Stimulated activated CD4-positive, alpha-beta T cell treated with anti-CD3 and anti-CD28 coated beads, Interleukin-2, amount 100 ng/mL, for 24 hours (primary cell): ENCODE data around the gene USH2A.
"Not testable (repeated sequence)": the region's sequence is repeated elsewhere in the genome, so short reads cannot be mapped to it uniquely, and the experiment has no call there.

Source experiments
- DNase-seq, 2 donors: peaks; one replicate each; pipeline ENCODE4 v3.0.0-alpha.2; 2020

Gene USH2A

DNA sequence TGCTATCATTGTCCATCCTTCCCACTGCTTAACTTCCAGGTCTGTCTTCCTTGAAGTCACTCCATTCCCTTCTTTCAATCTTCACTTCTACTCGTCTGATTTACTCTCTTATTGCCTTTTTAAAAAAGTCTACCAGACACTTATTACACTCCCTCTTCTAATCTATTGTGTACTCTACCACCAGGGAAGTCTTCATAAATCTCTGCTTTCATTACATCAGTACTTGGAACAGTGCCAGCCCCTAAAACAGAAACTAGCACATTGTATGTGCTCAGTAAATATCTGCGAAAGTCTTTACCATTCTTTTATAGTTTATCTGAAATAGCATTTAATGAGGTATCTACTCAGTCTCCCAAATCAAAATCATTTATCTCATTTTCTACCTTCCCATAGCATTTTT lies 236.4 kb downstream of the USH2A start:
- DNase-seq: no peak

DNA sequence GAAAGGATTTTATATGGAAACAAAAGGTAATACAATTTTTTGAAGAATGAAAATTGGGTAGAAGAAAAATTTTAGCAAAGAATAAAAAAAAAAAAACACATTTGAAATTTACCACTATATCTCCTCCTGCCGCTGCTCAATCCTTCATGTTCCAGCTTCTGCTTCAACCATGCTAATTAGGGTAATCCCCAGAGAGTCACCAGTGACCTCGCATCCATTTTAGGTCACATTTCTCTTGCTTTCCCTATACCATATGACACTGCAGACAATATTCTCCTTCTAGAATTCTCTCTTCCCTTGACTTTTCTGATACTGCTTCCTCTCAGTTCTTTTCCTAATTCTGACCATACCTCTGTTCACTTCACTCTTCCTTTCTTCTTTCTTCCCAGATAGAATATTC lies 237.1 kb downstream of the USH2A start:
- DNase-seq: no peak

DNA sequence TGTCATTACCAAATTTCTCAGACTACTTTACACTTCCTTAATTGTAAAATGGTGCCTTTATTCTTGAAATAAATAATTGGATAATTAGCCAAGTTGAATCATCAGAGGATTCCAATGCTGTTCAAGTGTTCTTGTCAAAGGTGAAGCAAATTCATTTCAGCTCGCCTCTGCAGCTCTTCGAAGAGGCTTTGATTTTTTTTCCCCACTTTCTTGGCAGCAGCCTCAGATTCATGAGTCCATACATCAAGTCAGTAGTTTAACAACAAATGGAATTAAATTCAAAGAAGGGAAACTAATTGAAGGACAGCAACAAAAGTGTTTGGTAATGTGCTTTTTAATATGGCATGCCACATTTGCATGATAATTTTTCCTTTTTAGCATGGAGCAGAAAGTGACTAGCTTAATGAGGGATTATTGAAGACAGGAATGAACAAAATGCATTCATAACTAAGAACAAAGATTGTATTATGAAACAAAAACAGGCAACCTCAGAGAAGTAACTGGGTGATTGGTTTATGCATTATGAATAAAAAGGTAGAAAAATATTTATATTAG lies 239.0 kb downstream of the USH2A start:
- no peak for DNase-seq

DNA sequence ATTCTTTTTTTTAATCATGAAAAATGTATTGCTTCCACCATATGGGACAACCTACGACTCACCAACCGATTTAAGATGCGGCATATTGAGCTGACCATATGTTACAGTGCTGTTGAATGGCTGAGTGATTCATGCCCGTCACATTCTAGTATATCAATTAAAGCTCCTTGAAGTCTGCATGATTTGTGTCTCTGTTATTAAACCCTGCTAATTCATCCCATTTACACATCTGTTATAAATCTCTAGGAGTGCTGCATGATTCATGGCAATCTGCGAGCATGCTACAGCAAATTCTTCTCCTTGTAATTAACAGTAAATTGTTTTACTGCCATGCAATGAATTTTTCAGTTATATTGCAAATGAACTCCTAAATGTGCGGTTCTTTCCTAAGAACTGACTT lies 239.8 kb downstream of the USH2A start:
- no peak for DNase-seq

DNA sequence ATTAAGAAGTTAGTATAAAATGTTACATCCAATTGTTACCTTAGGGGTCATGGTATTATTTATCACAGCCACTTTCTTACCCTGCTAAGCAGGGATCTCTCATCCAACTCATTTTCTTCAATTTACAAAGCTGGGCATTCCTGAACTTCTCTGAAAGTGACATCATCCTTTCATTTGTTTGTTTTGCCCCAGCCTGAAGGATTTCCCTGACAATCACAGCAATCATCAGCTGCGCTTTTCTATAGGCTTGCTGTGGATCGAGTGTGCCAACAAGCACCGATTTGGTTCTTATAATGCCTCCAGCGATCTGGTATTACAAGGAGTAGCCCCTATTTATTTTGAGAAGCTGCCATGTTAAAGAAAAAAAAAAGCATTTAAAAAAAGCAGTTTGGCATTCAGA lies 240.2 kb downstream of the USH2A start:
- DNase-seq: no peak

DNA sequence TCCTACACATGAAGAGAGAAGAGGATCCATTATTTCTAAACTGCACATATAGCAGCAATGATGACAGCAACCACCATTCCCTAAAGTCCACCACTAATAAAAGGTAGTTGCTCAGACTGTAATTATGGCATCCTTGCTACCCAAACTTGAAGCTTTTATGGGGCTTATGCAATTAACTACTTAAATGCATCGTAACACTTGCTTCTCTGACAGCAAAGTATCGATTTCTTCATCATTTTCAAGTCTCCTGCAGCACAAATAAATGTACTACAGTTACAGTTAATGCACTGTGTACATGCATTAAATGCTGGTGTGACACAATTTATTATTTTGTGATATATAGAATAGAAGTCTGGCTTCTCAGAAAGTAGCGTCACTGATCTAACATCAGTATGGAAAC lies 241.7 kb downstream of the USH2A start:
- no peak for DNase-seq

DNA sequence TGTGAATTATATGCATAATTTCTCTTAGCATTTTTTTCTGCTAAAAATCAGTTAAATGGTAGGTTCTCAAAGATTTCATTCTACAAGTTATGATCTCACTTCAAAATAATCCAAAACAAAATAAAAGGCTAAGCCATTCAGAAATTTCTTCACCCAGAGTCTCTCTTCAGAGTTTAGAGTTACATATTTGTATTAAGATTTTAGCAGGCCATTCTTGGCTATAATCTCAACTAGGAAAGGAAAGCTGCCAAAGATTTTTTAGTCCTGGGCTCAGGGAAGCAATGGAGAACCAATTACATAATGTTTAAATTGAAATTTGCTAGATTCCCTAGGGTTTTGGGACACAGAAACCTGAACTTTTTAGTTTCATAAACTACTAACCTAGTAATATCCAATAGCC lies 245.0 kb downstream of the USH2A start:
- DNase-seq: no peak

DNA sequence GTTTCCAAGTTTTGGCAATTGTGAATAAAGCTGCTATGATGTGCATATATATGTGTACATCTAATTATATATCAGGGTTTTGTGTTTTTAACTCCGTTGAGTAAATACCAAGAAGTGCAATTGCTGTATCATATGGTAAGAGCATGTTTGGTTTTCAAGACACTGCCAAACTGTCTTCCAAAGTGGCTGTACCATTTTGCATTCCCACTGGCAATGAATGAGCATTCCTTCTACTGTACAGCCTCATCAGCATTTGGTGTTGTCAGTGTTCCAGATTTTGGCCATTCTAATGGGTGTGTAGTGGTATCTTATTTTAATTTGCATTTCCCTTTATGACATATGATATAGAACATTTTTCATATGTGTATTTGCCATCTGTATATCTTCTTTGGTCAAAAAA lies 246.3 kb downstream of the USH2A start:
- DNase-seq: no peak

DNA sequence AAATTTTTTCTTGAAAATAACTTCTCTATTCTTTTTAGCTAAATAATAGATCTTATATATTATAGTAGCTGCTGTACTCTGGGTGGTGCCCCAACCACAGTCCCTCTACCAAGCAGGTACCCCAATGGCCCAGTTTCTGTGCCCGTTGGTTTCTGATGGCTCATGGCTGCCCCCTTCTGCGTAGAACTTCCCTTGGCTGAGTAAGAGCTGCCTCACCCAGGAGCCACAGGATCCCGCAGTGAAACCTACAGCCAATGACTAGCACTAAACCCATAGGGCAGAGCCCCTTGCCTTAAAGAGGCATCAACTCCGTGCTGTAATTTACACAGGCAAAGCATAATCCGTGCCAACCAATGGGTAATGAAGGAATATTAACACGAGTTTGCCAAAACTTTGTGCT lies 247.5 kb downstream of the USH2A start:
- no peak for DNase-seq

DNA sequence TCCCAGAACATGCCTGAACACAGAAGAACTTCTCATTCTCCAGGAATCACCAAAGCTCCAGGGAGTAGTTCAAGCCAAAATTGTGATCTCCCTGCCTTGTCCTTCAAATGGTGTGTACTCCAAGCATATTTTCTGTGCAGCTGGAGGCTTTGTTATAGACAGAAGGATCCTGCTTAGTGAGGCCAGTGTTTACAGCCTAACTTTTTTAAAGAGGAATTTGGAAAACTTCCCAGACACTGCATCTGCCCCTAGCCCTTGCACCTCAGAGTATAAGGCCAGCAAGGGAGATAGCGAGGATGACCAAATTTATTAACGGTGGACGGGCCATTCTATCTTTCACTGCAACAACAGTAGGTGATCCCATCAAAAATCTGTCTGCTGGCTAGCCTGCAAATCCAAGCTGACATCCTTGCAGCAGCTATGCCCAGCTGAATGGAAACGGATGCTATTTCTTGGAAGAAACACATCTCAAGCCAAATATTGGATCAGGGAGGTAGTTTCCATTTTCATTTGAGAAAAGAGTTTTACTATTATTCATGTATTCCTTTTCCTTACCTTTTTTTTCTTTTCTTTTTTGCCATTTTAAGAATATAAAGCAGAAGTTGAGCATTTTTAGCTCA lies 249.8 kb downstream of the USH2A start:
- no peak for DNase-seq

DNA sequence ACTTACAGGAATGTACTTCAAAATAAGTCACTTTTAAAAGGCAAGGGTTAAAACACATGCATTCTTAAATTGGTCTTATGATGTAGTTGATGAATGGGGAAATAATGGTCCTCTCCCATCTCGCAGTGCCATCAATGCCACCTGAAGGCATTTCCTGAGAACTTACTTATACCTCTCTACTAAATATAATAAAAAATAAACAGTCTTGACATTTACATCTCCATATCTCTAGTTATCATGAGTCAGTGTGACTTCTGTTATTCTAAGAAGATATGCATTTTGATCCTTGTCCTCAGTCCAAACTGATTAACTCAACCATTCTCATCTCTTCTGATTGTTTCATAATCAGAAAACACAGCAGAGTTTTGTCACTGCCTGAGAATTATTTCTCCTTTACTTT lies 253.9 kb downstream of the USH2A start:
- DNase-seq: no peak

DNA sequence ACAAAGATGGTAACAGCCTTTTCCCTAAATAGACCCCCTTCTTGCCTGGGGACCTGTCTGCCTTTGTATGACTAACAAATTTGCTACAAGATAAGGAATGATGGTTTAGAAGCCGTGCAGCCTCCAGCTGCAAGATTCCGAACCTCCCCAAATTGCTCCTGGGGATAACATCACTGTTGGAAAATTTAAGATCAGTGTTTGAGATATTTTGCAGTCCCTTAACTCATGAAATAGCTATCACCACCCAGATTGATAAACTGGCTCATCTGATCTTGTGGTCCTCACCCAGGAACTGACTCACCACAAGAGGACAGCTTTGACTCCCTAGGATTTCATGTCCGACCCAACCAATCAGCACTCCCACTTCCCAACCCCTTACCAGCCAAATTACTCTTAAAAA lies 254.7 kb downstream of the USH2A start:
- DNase-seq: no peak

DNA sequence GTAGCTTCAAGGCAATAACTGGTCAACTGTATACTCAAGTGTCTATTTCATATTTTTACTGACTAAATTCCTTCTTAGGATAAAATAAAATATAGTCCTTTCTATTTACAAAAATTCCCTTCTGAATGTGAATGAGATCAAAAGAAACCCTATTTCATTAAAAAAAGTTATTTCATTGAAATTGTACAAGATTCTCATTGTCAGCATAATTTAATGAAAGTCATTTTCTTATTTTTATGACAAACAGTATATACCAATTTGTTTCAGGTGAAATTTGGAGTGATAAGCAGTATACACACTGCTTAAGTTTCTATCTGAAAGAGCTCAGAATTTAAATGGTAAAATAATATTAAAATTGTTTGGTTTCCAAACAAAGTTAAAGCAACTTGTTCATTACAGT lies 269.2 kb downstream of the USH2A start:
- no peak for DNase-seq

DNA sequence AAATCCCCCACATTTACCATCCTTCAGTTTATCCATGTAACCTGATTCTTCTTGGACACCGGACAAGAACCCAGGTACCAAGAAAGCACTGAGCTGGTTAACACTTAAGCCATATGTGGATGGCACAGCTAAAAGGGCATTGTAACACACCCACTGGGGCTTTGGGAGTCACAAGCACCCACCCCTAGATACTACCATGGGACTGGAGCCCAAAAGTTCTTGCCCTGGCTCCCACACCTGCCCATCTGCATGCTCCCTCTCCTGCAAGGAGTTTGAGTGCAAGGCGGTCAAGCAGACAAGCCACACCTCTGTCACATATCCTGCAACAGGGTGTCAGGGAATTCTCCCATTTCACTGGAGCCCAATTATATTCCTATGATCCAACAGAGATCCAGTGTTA lies 270.1 kb downstream of the USH2A start:
- no peak for DNase-seq

DNA sequence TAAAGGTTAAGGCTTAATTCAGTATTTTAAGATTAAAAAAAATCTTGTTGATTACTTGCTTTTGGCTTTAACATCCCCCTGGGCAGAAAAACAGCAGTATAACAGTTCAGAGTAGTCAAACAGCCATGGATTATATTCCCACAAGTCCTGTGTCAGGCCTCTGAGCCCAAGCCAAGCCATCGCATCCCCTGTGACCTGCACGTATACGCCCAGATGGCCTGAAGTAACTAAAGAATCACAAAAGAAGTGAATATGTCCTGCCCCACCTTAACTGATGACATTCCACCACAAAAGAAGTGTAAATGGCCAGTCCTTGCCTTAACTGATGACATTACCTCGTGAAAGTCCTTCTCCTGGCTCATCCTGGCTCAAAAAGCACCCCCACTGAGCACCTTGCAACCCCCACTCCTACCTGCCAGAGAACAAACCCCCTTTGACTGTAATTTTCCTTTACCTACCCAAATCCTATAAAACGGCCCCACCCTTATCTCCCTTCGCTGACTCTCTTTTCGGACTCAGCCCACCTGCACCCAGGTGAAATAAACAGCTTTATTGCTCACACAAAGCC lies 277.7 kb downstream of the USH2A start:
- not testable (repeated sequence) for DNase-seq

DNA sequence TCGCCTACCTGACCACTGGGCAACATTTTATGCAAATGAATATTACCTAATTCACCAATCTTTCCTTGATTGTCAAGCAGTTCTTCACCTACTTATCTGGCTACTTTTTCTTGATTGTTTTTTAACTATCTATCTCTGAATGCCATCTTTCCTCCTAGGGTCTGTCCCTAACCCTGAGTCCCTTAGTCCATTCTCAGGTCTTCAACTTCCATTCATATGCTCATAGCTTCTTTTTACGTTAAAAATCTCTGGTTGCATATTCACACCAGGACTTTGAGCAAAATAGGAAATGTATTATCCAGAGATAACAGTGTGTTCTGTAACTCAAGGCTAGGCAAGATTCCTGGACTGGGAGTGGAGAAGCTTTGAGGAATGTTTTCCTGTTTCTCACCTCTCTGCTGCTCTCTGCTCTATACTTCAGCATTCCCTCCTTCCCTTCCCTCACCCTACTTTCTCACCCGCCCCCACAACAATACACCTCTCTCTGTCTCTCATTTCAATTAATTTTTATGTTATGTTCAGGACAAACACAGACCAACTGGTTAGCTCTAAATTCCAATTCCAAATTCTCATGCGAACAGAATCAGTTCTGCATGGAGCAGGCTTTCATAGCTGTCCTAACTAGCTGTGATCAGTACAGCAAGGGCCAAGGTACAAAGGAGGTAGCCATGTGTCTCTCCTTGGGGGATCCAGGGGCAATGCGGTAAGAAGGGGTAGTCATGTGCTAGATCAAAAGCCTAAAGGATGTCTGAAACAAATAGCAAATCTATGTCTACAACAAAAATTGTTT lies 278.4 kb downstream of the USH2A start:
- DNase-seq: no peak

DNA sequence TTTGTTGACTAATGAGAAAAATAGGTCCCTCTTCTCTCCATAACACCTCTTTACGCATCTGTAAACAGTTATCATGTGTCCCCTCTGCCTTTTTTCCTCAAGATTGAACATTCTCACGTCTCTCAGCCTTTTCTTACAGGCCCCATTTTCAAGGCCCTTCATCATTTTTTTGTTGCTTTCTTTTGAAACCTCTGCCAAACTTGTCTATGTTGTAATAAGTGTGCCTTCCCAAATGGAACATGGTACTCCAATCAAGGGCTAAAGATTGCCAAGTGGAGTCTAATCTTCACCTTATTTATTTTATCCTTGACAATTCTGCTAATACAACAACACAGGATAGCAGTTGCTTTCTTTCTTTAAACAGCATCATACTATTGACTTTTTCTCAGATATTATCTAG lies 280.3 kb downstream of the USH2A start:
- DNase-seq: no peak

DNA sequence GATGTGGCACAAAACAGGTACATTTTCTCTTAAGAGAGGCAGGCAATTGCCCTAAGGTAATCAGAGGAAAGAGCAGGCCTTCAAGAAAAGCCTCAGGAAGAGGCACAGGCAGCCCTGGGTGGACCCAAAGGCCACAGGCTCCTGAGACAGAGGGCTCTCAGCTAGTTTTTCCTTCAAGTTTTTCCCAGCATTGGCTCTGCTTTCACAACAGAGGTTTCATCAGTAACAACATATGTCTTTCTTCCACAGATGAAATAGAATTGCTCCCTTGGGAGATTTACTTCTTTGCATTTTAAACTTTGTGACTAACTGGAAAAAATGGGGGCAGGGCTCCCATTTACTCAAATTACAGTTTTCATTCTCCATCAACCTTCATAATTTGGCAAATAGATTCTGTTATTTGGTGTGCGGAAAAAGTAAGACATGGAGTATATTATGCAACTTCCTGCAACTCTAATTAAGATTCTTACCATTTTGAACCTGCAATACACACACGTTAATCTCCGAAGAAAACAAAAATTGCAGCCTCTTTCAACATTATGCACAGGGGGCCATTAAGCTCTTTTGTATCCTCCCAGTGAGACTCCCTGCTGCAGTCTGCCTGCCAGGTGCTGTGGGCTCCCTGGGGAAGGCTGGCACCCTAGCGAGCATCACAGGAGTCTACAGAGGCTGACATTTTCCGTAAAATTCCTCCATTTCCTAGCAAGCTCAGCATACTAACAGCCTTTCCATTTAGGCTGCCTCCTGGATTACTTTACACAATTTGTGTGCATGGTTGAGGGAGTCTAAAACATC lies 282.3 kb downstream of the USH2A start:
- DNase-seq: no peak

DNA sequence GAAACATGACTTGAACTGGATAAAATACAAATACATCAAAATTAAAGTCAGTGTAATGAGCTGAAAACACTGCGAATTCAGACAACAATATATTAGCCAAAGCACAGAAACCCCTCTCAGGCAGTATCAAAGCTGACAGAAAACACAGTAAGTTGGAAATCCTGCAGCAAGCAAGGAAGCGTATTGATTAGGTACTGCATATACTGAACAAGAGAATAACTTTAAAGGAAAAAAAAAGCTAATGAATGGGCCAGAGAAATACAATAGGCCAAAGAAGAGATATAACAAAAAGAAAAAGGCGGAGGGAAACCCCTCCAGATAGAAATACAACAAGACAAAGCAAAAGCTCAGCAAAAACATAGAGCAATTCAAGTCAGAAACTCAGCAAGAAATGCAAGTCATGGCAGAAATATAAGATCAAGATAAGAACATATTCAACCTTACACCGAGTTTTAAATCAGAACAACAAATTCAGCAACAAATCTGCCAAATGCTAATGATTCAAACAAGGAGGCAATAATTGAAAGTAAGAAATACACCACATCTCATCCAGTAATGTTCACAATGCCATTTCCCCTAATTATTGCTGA lies 299.0 kb downstream of the USH2A start:
- no peak for DNase-seq

DNA sequence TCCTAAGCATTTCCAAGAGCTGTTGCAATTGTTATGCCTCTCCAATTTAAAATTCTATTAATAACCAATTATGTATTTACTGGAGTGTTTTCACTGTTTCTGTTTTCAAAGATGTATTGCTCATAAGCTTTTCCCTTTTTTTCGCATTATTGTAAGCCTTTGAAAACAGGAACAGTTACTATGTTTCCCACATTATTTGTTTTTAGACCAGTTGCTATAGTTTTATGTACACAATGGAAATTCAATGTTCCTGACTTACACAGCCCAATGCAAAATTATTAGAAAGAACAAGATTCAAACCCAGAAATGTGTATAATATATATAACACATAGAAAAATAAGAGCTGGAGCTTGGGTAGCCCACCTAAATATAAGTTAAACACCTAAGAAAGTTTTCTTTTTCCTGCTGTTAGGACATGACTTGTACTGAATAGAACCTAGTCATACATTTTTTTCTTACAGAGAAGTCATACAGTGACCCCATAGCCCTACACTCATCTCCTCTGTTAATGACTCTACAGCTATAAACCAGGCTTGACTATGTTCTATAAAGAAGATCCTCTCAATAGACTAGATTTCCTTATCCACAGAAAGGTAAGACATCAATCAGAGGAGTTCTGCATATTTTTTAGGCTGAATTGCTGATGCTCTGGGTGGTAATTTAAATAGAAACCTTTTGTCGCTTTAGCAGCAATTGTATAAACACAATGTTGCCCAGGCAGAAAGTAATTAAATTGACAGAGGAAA lies 299.6 kb downstream of the USH2A start:
- no peak for DNase-seq

DNA sequence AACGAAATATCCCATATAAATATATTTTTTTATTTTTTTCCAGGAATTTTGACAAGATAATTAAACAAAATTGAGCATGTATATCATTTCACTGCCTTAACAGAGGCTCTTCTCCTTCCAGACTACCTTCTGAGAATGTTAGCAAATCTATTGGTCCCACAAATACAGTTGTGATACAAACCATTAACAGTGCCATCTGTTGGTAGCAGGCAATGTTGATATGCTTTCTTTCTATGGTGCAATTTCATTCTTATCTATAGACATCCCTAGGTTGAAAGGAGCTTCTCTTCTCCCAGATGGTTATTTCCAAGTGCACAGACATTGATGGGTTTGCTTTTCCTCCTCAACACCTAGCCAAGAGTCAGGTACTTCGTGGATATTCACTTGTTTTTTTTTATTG lies 303.6 kb downstream of the USH2A start:
- DNase-seq: no peak

DNA sequence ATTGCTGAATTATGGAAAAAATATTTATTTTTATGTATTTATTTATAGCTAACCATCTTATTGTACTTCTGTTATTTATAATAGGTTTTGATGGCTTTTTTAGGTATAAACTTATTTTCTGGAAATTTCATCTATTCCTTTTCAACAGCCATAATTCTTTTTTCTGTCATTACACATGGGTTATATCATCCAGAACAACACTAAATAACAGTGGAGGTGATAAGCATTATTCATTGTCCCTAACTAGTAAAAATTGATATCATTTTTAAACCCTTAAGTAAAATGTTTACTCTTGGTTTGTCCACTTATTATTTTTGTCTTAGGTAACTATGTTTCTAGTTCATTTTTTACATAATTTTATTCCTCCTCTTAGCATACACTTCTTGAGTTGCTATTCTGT lies 309.1 kb downstream of the USH2A start:
- DNase-seq: no peak
